HG02885 (cell line): ENCODE measurements around the gene KHDRBS2.

Experiments
- ATAC-seq: cut with Tn5 transposase; IDR thresholded peaks from one replicate; pipeline ENCODE4 v1.9.1; 2021; ENCODE audit warnings: mild to moderate bottlenecking; ENCODE audit not compliant: unreplicated experiment, poor library complexity

The KHDRBS2 gene

GRCh38 chr6:62192593-62192992 is 93.4 kb downstream of the KHDRBS2 start:
- ATAC-seq, result no peak

- ATAC-seq, result no peak
These were observed 110.8 kb downstream of the KHDRBS2 start for GRCh38 chr6:62175195-62175594.

- ATAC-seq, result no peak
These were observed 111.5 kb downstream of the KHDRBS2 start for GRCh38 chr6:62174548-62174947.

GRCh38 chr6:62167736-62168135 is 118.3 kb downstream of the KHDRBS2 start:
- ATAC-seq, result no peak

- no peak for ATAC-seq
These were observed 123.2 kb downstream of the KHDRBS2 start for GRCh38 chr6:62162858-62163257.

GRCh38 chr6:62152796-62153195 is 133.2 kb downstream of the KHDRBS2 start:
- ATAC-seq, result no peak

GRCh38 chr6:62150048-62150663 is 135.9 kb downstream of the KHDRBS2 start:
- peak; percentile 93 for ATAC-seq

- no peak for ATAC-seq
These were observed 138.8 kb downstream of the KHDRBS2 start for GRCh38 chr6:62146954-62147853.

- ATAC-seq, result no peak
These were observed 156.9 kb downstream of the KHDRBS2 start for GRCh38 chr6:62129127-62129526.

- ATAC-seq, result no peak
These were observed 166.6 kb downstream of the KHDRBS2 start for GRCh38 chr6:62119401-62119800.

- no peak for ATAC-seq
These were observed 182.7 kb downstream of the KHDRBS2 start for GRCh38 chr6:62103186-62103859.

GRCh38 chr6:62102387-62102786 is 183.6 kb downstream of the KHDRBS2 start:
- ATAC-seq, result no peak

- no peak for ATAC-seq
These were observed 195.4 kb downstream of the KHDRBS2 start for GRCh38 chr6:62090442-62091229.

- ATAC-seq, result no peak
These were observed 196.2 kb downstream of the KHDRBS2 start for GRCh38 chr6:62089781-62090180.

- ATAC-seq, result no peak
These were observed 200.0 kb downstream of the KHDRBS2 start for GRCh38 chr6:62086047-62086446.

GRCh38 chr6:62075869-62076268 is 210.2 kb downstream of the KHDRBS2 start:
- no peak for ATAC-seq

GRCh38 chr6:62059901-62060300 is 226.1 kb downstream of the KHDRBS2 start:
- no peak for ATAC-seq

GRCh38 chr6:62057300-62057699 is 228.7 kb downstream of the KHDRBS2 start:
- no peak for ATAC-seq

GRCh38 chr6:62045502-62045901 is 240.5 kb downstream of the KHDRBS2 start:
- ATAC-seq, result no peak

- ATAC-seq, result no peak
These were observed 242.9 kb downstream of the KHDRBS2 start for GRCh38 chr6:62043084-62043483.
